K562 (cell line): ENCODE measurements around the gene HCN4. TPM values are rescaled to one million over a fixed set of nuclear protein-coding genes. Genes with fewer than 3 reads are reported as not detected.

Experiments
- ATAC-seq: fragments of 200-7000 bp; cut with Tn5 transposase; 3 replicates; pipeline ENCODE4 v1.9.1; 2020; ENCODE audit warnings: moderate library complexity
- BruUV-seq: library from RNA; stranded (reverse); fragments of 400-500 nt; replicated peaks from 2 replicates; lab custom pipeline; 2021; lab: Mats Ljungman, UMichigan
- CTCF ChIA-PET: fragments of 300-600 bp; formaldehyde crosslinking; extraction: SDS; loops from one replicate; lab custom pipeline; 2021; ENCODE audit warnings: low intra/inter-chr PET ratio; lab: Yijun Ruan, JAX
- POLR2A ChIA-PET: fragments of 300-600, 350-650 bp; sonication (Branson Sonifier 250); formaldehyde crosslinking; extraction: SDS; loops from one replicate; lab custom pipeline; 2021; ENCODE audit warnings: antibody characterized with exemption, inconsistent platforms; lab: Yijun Ruan, JAX
- DNase-seq, 4 experiments: peaks; one replicate each; pipeline versions ENCODE4 v3.0.0 to v3.0.0-alpha.2; 2011 to 2018; ENCODE audit warnings: low spot score in 3 of 4, mixed read lengths in 3 of 4; ENCODE audit errors: extremely low read depth in 1 of 4
- FAIRE-seq: peaks from 2 replicates; lab custom pipeline; 2011; peaks lifted over from hg19 to GRCh38; lab: Jason Lieb, UNC
- H2AFZ ChIP-seq: 2 replicates; pipeline ENCODE4 v1.6.0; 2011; ENCODE audit warnings: low read depth, low read length, control low read depth, inconsistent platforms
- H3K27ac ChIP-seq: fragments of 200-600 bp; 3 replicates; pipeline ENCODE4 v1.8.0; 2011; ENCODE audit warnings: low read depth, mild to moderate bottlenecking, control low read depth, inconsistent platforms, low read length, moderate library complexity, mixed read lengths; ENCODE audit errors: extremely low read depth
- H3K27me3 ChIP-seq, 2 experiments: fragments of 300-600 bp in 1 of 2; 2 replicates in 1 of 2; 3 replicates in 1 of 2; pipeline versions ENCODE4 v1.6.0 to v1.8.0; 2011; ENCODE audit warnings: inconsistent platforms in 2 of 2, low read length in 2 of 2, mild to moderate bottlenecking in 1 of 2, mixed read lengths in 1 of 2, moderate library complexity in 1 of 2; ENCODE audit not compliant: control insufficient read depth in 2 of 2, insufficient read depth in 2 of 2
- H3K36me3 ChIP-seq: fragments of 300-600 bp; 3 replicates; pipeline ENCODE4 v1.8.0; 2011; ENCODE audit warnings: mild to moderate bottlenecking, low read length, inconsistent platforms; ENCODE audit not compliant: control insufficient read depth, insufficient read depth
- H3K4me1 ChIP-seq, 2 experiments: fragments of 200-600 bp in 1 of 2; replicated peaks in 1 of 2; 2 replicates in 1 of 2; 3 replicates in 1 of 2; pipeline versions ENCODE4 v1.5.1 to v1.8.0; 2011; ENCODE audit warnings: inconsistent platforms in 2 of 2, low read length in 2 of 2, mild to moderate bottlenecking in 1 of 2, mixed read lengths in 1 of 2, moderate library complexity in 1 of 2; ENCODE audit not compliant: control insufficient read depth in 2 of 2, insufficient read depth in 2 of 2
- H3K4me2 ChIP-seq: 2 replicates; pipeline ENCODE4 v1.6.1; 2011; ENCODE audit warnings: low read length, control low read depth, inconsistent platforms, mixed read lengths; ENCODE audit not compliant: insufficient read depth
- H3K4me3 ChIP-seq: fragments of 200-600 bp; sonication (generic), shearing (Covaris generic); 2 replicates; pipeline ENCODE4 v1.5.1; 2016; ENCODE audit warnings: control low read depth, inconsistent platforms
- H3K79me2 ChIP-seq: fragments of 200-600 bp; 3 replicates; pipeline ENCODE4 v1.8.0; 2011; ENCODE audit warnings: low read length, inconsistent platforms; ENCODE audit not compliant: control insufficient read depth, insufficient read depth
- H3K9ac ChIP-seq, 2 experiments: 2 replicates each; pipeline versions ENCODE4 v1.6.0 to v1.6.1; 2011; ENCODE audit warnings: low read depth in 2 of 2, low read length in 2 of 2, control low read depth in 1 of 2, inconsistent platforms in 1 of 2, mild to moderate bottlenecking in 1 of 2, mixed read lengths in 1 of 2; ENCODE audit not compliant: insufficient read depth in 1 of 2
- H3K9me1 ChIP-seq: one replicate; pipeline ENCODE4 v1.6.0; 2011; ENCODE audit warnings: inconsistent platforms, mild to moderate bottlenecking, low read length, moderate library complexity; ENCODE audit not compliant: control insufficient read depth, insufficient read depth
- H3K9me3 ChIP-seq: replicated peaks from 2 replicates; pipeline ENCODE4 v1.5.1; 2011; ENCODE audit warnings: low read depth, low read length, inconsistent platforms; ENCODE audit not compliant: control insufficient read depth, insufficient read depth
- H4K20me1 ChIP-seq: replicated peaks from 2 replicates; pipeline ENCODE4 v1.6.1; 2011; ENCODE audit warnings: low read length, inconsistent platforms, mixed read lengths; ENCODE audit not compliant: control insufficient read depth, insufficient read depth
- FOXK2 ChIP-seq, 2 experiments: fragments of 450-650 bp; IDR thresholded peaks in 1 of 2; conservative IDR thresholded peaks in 1 of 2; 2 replicates each; pipeline ENCODE4 v1.6.1; 2016; ENCODE audit warnings: low read depth in 2 of 2, mild to moderate bottlenecking in 1 of 2
- HCFC1 ChIP-seq: IDR thresholded peaks from 2 replicates; pipeline ENCODE4 v1.6.1; 2012; ENCODE audit warnings: low read depth, low read length, improper control_type of control experiment
- KLF6 ChIP-seq: fragments of 250-450 bp; sonication (Bioruptor Pico); IDR thresholded peaks from 2 replicates; pipeline ENCODE4 v1.4.0; 2020; ENCODE audit warnings: mild to moderate bottlenecking, moderate library complexity, borderline replicate concordance
- MAZ ChIP-seq, 2 experiments: fragments of 450-650 bp in 1 of 2; sonication (generic) in 1 of 2; formaldehyde crosslinking; IDR thresholded peaks in 1 of 2; conservative IDR thresholded peaks in 1 of 2; 2 replicates each; pipeline versions ENCODE4 v1.4.0 to v1.5.0; 2020; ENCODE audit warnings: mild to moderate bottlenecking in 1 of 2, missing genetic modification reagents in 1 of 2
- MITF ChIP-seq: IDR thresholded peaks from 2 replicates; pipeline ENCODE4 v1.6.1; 2014; ENCODE audit warnings: antibody characterized with exemption
- ZNF165 ChIP-seq: fragments of 250-450 bp; sonication (Bioruptor Pico); IDR thresholded peaks from 2 replicates; pipeline ENCODE4 v1.4.0; 2020; ENCODE audit warnings: borderline replicate concordance
- WGBS: fragments of 100-300 bp; shearing (Covaris generic); methylation state at CpG from one replicate; pipeline ENCODE4 v1.1.6; 2016; ENCODE audit warnings: low coverage, mixed read lengths; ENCODE audit not compliant: insufficient coverage; ENCODE audit errors: missing lambda C conversion rate; 5-methylcytosine and 5-hydroxymethylcytosine counted together
- in situ Hi-C: fragments of 300-500 bp; cut with MboI; formaldehyde crosslinking; loops from 4 replicates; pipeline ENCODE4 v1.15.0; 2018; ENCODE audit warnings: inconsistent platforms, mixed read lengths
- intact Hi-C: fragments of 100-400 bp; cut with micrococcal nuclease; formaldehyde crosslinking; loops from 2 replicates; pipeline ENCODE4 v1.14.2; 2022
- polyA plus RNA-seq, 8 experiments: library from polyadenylated mRNA; depleted of rRNA in 4 of 8; stranded (reverse) in 5 of 8; unstranded in 3 of 8; fragments of >200 nt; fragmentation: Nextera tagmentation in 2 of 8; fragmentation: Illumina TruSeq in 1 of 8; extraction: Ambion mirVana in 2 of 8; extraction: Trizol in 1 of 8; gene quantifications; 2 replicates each; pipeline versions ENCODE4 v1.2.1 to v1.2.3, GENCODE V29; 2011 to 2014; ENCODE audit warnings: inconsistent platforms in 1 of 8, missing spikeins in 1 of 8
- total RNA-seq, 7 experiments: library from RNA; depleted of rRNA in 6 of 7; stranded (reverse); fragments of >200 nt in 6 of 7; fragmentation: Illumina TruSeq in 2 of 7; extraction: Trizol in 2 of 7; gene quantifications; 2 replicates each; pipeline versions ENCODE4 v1.2.1 to v1.2.3, GENCODE V29; 2011 to 2021; ENCODE audit warnings: low replicate concordance in 1 of 7

The HCN4 gene
- total and polyA plus RNA-seq, 9 of the 15 experiments (the other 6 are each of a cell fraction or from before 2014, with no cell fraction given), result not detected

GRCh38 chr15:73335026-73335425 lies 33.7 kb downstream of the HCN4 start:
- 0% methylated on average over 8 of the region's 9 CpGs for WGBS
- no TSS peak for BruUV-seq
- Histone ChIP-seq H3K4me3 (no peak overlapping the region), H2AFZ (no peak overlapping the region), H4K20me1 (peaks cover 3% of the 10 kb centered on the region; the same call in 1 of the 2 replicates), H3K27me3 (peaks cover 0 to 50% of the 10 kb centered on the region in 2 experiments; a peak in 2 of 5 replicates), H3K79me2 (no peaks in the 10 kb centered on the region), H3K9ac (no peak overlapping the region), H3K4me2 (no peak overlapping the region), H3K36me3 (no peaks in the 10 kb centered on the region), H3K9me1 (no peaks in the 10 kb centered on the region), H3K4me1 (no peaks in the 10 kb centered on the region), H3K27ac (no peak overlapping the region), H3K9me3 (no peaks in the 10 kb centered on the region)
- TF ChIP-seq MAZ (CRISPR knock-in tag; conservative IDR thresholded peaks at IDR 0.05 in 1 of 2, IDR thresholded peaks at IDR 0.05 in 1 of 2) (no peak), KLF6 (CRISPR knock-in tag) (no peak), MITF (no peak), HCFC1 (no peak), FOXK2 (conservative IDR thresholded peaks at IDR 0.05 in 1 of 2, IDR thresholded peaks at IDR 0.05 in 1 of 2; ENCODE audit: low read depth in 2 of 2) (no peak), ZNF165 (CRISPR knock-in tag) (no peak)
- POLR2A ChIA-PET, result no interaction called here
- FAIRE-seq (no peak), ATAC-seq (no peak), DNase-seq (no peak)
- in situ Hi-C loops (no loop called here), intact Hi-C loops (no loop called here)
- CTCF ChIA-PET, result no interaction called here
